Spleen (tissue), 11 donors: ENCODE results near the gene RAC2. TPM values are rescaled to one million over a fixed set of nuclear protein-coding genes. Genes with fewer than 3 reads are reported as not detected.

ENCODE experiments used
- DNase-seq: peaks from one replicate; pipeline ENCODE4 v3.0.0-alpha.2; 2020
- H3K27ac ChIP-seq, 8 donors: fragments of 200-600 bp; sonication (generic) in 7 of 8; 1 replicate in 4 of 8; 2 replicates in 4 of 8; pipeline versions ENCODE4 v1.5.0 to v1.8.0; 2016 to 2021; ENCODE audit warnings: inconsistent platforms in 4 of 8, mild to moderate bottlenecking in 4 of 8, moderate library complexity in 1 of 8
- H3K27me3 ChIP-seq, 7 donors: fragments of 200-600 bp; sonication (generic) in 6 of 7; replicated peaks in 1 of 7; 1 replicate in 4 of 7; 2 replicates in 3 of 7; pipeline versions ENCODE4 v1.5.0 to v1.8.0; 2016 to 2021; ENCODE audit warnings: inconsistent platforms in 3 of 7, mild to moderate bottlenecking in 1 of 7
- H3K36me3 ChIP-seq, 6 donors: fragments of 200-600 bp; sonication (generic) in 5 of 6; 1 replicate in 4 of 6; 2 replicates in 2 of 6; pipeline versions ENCODE4 v1.5.0 to v1.8.0; 2016 to 2021; ENCODE audit warnings: inconsistent platforms in 2 of 6
- H3K4me1 ChIP-seq, 6 donors: fragments of 200-600 bp; sonication (generic) in 5 of 6; 1 replicate in 3 of 6; 2 replicates in 3 of 6; pipeline versions ENCODE4 v1.5.0 to v1.8.0; 2016 to 2021; ENCODE audit warnings: inconsistent platforms in 3 of 6
- H3K4me3 ChIP-seq, 8 donors: fragments of 200-600 bp; sonication (generic) in 7 of 8; 1 replicate in 4 of 8; 2 replicates in 4 of 8; pipeline versions ENCODE4 v1.5.0 to v1.8.0; 2016 to 2021; ENCODE audit warnings: inconsistent platforms in 4 of 8, mild to moderate bottlenecking in 4 of 8, moderate library complexity in 2 of 8
- H3K9me3 ChIP-seq, 8 donors: fragments of 200-600 bp; sonication (generic) in 7 of 8; 1 replicate in 4 of 8; 2 replicates in 4 of 8; pipeline versions ENCODE4 v1.5.0 to v1.8.0; 2016 to 2021; ENCODE audit warnings: inconsistent platforms in 4 of 8
- POLR2A ChIP-seq, 3 donors: fragments of 450-650 bp; IDR thresholded peaks; one replicate each; pipeline ENCODE4 v1.5.1; 2017; ENCODE audit warnings: antibody characterized with exemption in 3 of 3, mild to moderate bottlenecking in 1 of 3
- POLR2AphosphoS5 ChIP-seq, 3 donors: sonication (generic); formaldehyde crosslinking; IDR thresholded peaks; one replicate each; pipeline ENCODE4 v1.5.1; 2017; ENCODE audit warnings: antibody characterized with exemption in 3 of 3
- WGBS, 5 donors: extraction: QIAGEN DNeasy Blood & Tissue Kit in 3 of 5; methylation state at CpG; one replicate each; pipeline versions ENCODE4 v1.1.5 to v1.1.7; 2013 to 2018; 5-methylcytosine and 5-hydroxymethylcytosine counted together
- intact Hi-C: fragments of 100-400 bp; cut with DNase I; formaldehyde crosslinking; loops from one replicate; pipeline ENCODE4 v1.15.0; 2023; ENCODE audit warnings: low total_unique reads
- polyA plus RNA-seq, 3 donors: library from polyadenylated mRNA; stranded (reverse); fragments of 200-250 nt; gene quantifications; one replicate each; pipeline ENCODE4 v1.2.1, GENCODE V29; 2013
- total RNA-seq, 7 donors: library from RNA; depleted of rRNA in 3 of 7; stranded (reverse); fragments of >200 nt in 3 of 7; fragmentation: NEBNext Ultra II Directional in 4 of 7; extraction: Animal tissue kit (Norgen Biotek cat#: 25700) in 4 of 7; gene quantifications; one replicate each; pipeline versions ENCODE4 v1.1.0 to v1.2.1, GENCODE V29; 2016 to 2021
- TF ChIP-seq, protein P1 (sequence below), 11 experiments: fragments of 200-600 bp in 7 of 11; fragments of 450-650 bp in 4 of 11; sonication (generic) in 4 of 11; IDR thresholded peaks in 8 of 11; conservative IDR thresholded peaks in 3 of 11; 1 replicate in 7 of 11; 2 replicates in 4 of 11; pipeline versions ENCODE4 v1.4.0 to v1.8.0; 2016 to 2021; ENCODE audit warnings: antibody characterized with exemption in 11 of 11, inconsistent platforms in 4 of 11, mild to moderate bottlenecking in 1 of 11
- donor health status: healthy with polysubstance abuse.
- donor health status: DM: no; HTN: no; CAD: no; lungs with moderate emphysema.
- donor health status: DM: no; HTN: no; CAD: no.
- donor health status: Bipolar disorder and iron deficiency.
- donor health status: healthy.
- donor health status: DM: no; HTN: no; CAD: no.
- donor health status: DM: yes; HTN: yes; CAD: no.

The RAC2 gene
- total and polyA plus RNA-seq, 10 donors = 270 to 493 (median 393) TPM

DNA sequence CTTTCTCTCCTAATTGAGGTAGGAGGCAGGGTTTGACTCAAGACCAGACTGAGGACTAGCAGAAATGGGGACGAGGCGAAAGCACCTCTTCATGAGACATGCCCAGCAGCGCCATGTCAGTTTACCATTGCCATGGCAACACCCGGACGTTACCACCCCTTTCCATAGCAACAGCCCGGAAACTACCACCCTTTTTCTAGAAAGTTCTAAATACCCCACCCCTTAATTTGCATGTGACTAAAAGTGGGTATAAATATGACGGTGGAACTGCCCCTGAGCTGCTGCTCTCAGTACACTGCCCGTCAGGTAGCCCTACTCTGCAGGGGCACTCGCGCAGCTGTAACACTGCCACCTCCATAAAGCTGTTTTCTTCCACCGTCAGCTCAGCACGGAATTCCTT lies 5.9 kb upstream of the RAC2 start:
- 83 to 94% (median 87%) methylated on average over 12 of the region's 12 CpGs for WGBS, 5 donors
- TF ChIP-seq POLR2AphosphoS5 (IDR thresholded peaks at IDR 0.05) (no peak), POLR2A (IDR thresholded peaks at IDR 0.05) (no peak)
- H3K4me3 ChIP-seq = no peak overlapping the region
- no peaks in the 10 kb centered on the region for H3K9me3 ChIP-seq
- H3K27ac ChIP-seq = no peak overlapping the region
- intact Hi-C loops = no loop called here
- no peaks in the 10 kb centered on the region for H3K36me3 ChIP-seq
- peaks cover 0 to 1% (median 0%) of the 10 kb centered on the region in 7 donors for H3K27me3 ChIP-seq
- DNase-seq = peak; percentile 29
- H3K4me1 ChIP-seq = peaks cover 8 to 21% (median 11%) of the 10 kb centered on the region in 6 donors

GRCh38 chr22:37248251-37248650 lies 4.2 kb upstream of the RAC2 start:
- peak; percentile 28 for DNase-seq
- 57 to 83% (median 66%) methylated on average over 6 of the region's 6 CpGs for WGBS, 5 donors
- H3K4me1 ChIP-seq = peaks cover 12 to 38% (median 26%) of the 10 kb centered on the region in 6 donors

DNA sequence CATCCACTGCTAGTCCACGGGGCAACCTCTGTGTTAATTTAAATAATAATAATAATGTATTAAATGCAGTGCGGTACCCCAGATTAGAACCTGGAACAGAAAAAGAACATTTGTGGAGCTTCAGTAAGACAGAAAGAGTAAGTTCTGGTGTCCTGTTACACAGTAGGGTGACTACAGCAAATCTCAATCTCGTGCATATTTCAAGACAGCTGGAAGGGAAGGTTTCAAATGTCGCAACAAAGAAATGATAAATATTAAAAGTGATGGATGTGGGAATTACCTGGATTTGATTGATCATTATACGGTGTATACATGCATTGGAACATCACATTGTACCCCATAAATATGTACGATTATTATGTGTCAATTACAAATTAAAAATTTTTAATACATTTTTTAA lies 1.7 kb upstream of the RAC2 start:
- H3K4me1 ChIP-seq = peaks cover 34 to 63% (median 50%) of the 10 kb centered on the region in 6 donors
- peak overlapping the region; percentile 81 to 99 (median 94) for H3K27ac ChIP-seq
- intact Hi-C loops = no loop called here
- H3K4me3 ChIP-seq = peak overlapping the region in 1 of 8 donors; percentile 94
- H3K36me3 ChIP-seq = peaks cover 0 to 14% (median 9%) of the 10 kb centered on the region in 6 donors
- DNase-seq = no peak
- TF ChIP-seq POLR2AphosphoS5 (IDR thresholded peaks at IDR 0.05) = no peak
- TF ChIP-seq, protein P1, sequence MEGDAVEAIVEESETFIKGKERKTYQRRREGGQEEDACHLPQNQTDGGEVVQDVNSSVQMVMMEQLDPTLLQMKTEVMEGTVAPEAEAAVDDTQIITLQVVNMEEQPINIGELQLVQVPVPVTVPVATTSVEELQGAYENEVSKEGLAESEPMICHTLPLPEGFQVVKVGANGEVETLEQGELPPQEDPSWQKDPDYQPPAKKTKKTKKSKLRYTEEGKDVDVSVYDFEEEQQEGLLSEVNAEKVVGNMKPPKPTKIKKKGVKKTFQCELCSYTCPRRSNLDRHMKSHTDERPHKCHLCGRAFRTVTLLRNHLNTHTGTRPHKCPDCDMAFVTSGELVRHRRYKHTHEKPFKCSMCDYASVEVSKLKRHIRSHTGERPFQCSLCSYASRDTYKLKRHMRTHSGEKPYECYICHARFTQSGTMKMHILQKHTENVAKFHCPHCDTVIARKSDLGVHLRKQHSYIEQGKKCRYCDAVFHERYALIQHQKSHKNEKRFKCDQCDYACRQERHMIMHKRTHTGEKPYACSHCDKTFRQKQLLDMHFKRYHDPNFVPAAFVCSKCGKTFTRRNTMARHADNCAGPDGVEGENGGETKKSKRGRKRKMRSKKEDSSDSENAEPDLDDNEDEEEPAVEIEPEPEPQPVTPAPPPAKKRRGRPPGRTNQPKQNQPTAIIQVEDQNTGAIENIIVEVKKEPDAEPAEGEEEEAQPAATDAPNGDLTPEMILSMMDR (IDR thresholded peaks at IDR 0.05 in 8 of 11, conservative IDR thresholded peaks at IDR 0.05 in 3 of 11) = no peak
- H3K9me3 ChIP-seq = no peaks in the 10 kb centered on the region
- WGBS, 5 donors = 58 to 66% (median 63%) methylated on average over 6 of the region's 6 CpGs
- H3K27me3 ChIP-seq = peaks cover 0 to 43% (median 0%) of the 10 kb centered on the region in 7 donors

More at GRCh38 chr22:37248251-37248650, 4.2 kb upstream of the RAC2 start:
- intact Hi-C loops = no loop called here
- Histone ChIP-seq H3K4me3 (peak overlapping the region in 1 of 8 donors; percentile 33), H3K9me3 (no peaks in the 10 kb centered on the region), H3K27ac (peak overlapping the region in 2 of 8 donors; percentile 11 to 31), H3K36me3 (no peaks in the 10 kb centered on the region), H3K27me3 (peaks cover 0 to 18% (median 0%) of the 10 kb centered on the region in 7 donors)
- TF ChIP-seq POLR2AphosphoS5 (IDR thresholded peaks at IDR 0.05) = no peak
- no peak for TF ChIP-seq POLR2A (IDR thresholded peaks at IDR 0.05)
- TF ChIP-seq, protein P1 (IDR thresholded peaks at IDR 0.05 in 8 of 11, conservative IDR thresholded peaks at IDR 0.05 in 3 of 11) = no peak

DNA sequence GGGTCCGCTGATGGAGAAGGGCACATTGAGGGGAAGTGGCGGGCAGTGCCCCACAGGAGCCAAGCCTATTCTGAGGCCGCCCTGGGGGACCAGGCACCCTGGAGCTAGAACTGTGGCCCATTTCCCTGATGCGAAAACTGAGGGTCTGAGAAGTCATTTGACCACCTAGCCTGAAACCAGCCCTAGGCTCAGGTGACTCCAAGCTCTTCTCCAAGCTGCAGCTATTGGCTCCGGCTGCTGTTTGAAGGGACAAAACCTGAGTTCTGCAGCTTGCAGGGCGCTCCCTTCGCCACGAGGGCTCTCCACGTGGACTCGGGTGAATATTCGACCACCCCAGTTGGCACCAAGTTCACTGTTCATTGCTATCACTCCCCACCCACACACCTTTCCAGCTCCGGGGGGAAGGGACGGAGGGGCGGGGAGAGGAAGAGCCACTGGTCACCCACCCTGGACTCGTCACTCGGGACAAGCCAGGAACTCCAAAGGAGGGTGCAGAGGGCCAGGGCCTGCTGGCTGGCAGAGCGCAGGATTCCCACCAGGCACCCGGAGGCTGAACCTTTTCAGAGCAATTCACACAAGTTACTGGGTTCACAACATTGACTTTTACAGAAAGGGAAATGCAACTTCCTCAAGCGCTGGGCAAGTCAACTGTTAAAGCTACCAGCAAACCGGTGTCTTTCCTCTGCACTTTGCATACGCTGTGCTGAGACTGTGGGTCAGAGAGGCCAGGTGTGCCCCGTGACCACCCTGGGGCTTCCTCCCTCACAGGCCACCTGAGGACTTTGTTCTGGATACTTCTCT lies 1.1 kb upstream of the RAC2 start:
- Histone ChIP-seq H3K4me1 (peaks cover 40 to 70% (median 56%) of the 10 kb centered on the region in 6 donors), H3K4me3 (peak overlapping the region in 4 of 8 donors; percentile 83 to 98 (median 93)), H3K36me3 (peaks cover 0 to 21% (median 15%) of the 10 kb centered on the region in 6 donors), H3K9me3 (no peaks in the 10 kb centered on the region), H3K27ac (peak overlapping the region; percentile 81 to 99 (median 94)), H3K27me3 (peaks cover 0 to 43% (median 0%) of the 10 kb centered on the region in 7 donors)
- TF ChIP-seq, protein P1 (IDR thresholded peaks at IDR 0.05 in 8 of 11, conservative IDR thresholded peaks at IDR 0.05 in 3 of 11) = no peak
- TF ChIP-seq POLR2A (IDR thresholded peaks at IDR 0.05) (no peak), POLR2AphosphoS5 (IDR thresholded peaks at IDR 0.05) (peak; percentile 54 to 75 (median 75))
- intact Hi-C loops = no loop called here
- WGBS, 5 donors = 26 to 40% (median 31%) methylated on average over 21 to 22 of the region's 22 CpGs
- peak; percentile 90 for DNase-seq
